Measurements from ENCODE around the gene MBD2.
"Not testable (repeated sequence)": the region's sequence is repeated elsewhere in the genome, so short reads cannot be mapped to it uniquely, and the experiment has no call there.

Gene MBD2

DNA sequence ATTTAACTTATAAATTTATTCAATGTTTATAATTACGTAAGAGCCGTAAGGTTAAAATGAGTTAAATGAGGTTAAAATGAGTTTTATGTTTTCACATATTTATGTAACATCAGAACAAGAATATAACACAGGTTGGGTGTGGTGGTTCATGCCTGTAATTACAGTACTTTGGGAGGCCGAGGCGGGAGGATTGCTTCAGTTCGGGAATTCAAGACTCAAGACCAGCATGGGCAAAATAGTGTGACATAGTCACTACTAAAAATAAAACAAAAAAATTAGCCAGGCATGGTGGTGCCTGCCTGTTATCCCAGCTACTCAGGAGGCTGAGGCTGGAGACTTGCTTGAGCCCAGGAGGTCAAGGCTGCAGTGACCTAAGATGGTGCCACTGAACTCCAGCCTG lies 9.3 kb upstream of the MBD2 start:
- no peak for DNase-seq

DNA sequence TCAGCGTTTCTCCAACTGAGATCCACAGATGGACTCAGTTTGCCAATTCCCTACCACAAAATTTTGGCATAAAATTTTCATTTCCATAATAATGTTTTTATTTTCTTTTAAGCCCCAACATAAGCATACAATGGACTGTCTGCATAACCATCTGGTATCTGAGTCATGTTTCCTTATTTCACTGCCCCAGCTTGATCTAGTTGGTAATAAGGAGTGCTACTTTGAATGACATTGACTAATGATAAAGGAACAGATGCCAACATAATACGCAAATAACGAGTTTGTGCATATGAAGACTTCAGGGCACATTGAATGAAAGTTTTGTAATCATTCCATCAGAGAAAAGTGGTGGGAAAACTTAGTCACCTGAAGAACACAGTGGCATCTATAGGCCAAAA lies 8.8 kb upstream of the MBD2 start:
- no peak for DNase-seq

DNA sequence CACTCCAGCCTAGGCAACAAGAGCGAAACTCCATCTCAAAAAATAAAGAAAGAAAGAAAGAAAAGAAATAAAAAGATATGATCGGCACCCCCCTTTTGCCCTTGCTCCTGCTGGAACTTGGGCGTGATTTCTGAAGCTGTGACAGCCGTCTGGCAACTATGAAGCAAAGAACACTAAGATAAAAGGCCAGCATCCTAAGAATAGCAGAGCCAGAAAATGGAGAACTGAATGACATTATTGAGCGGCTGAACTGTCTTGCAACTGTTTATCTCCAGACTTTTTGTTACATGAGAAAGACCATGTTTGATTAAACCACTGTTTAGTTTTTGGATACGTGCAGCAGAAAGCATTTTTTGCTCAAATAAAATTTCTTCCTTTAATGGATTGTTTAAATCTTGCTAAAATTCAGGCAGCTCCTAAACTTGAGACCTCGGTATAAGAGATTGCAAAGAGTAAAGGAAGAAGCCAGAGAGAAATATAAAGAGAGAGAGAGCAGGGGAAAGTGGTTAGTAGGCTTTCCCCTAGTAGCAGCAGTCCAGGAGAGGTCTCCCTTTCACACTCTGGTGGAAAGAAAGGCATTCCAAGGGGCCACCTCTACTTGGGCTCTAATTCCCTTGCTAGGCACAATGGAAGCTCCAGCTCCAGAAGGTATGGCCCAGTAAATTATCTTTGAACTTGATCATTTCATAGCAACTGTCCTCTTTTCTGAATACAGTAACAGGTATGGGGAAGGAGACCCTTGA lies 8.2 kb upstream of the MBD2 start:
- no peak for DNase-seq

DNA sequence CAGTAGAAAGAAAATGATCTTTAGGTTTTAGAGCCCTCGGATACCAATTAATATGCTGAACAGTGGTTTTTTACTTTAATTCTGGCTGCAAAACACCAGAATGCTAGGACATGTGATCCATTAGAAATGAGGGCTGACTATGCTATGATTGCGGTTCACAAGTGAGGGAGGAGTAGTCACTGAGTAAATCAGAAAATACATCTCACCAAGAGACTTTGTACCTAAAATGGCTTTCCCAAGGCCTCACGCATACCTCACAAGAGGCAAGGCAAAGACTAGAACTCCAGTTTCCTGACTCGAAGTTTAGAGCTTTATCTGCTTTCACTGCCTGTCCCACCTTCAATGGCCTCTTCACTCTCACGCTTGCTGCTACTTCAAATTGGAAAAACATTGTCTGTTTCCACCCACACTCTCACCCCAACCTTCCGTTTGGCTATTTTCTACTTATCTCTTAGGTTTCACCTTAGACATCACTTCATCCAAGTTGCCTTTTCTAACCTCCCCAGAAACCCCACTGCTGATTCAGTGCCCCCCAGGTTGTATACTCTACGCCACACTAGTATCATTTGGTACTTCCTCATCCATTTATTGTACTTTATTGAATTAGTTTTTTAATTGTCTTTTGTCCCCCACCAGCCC lies 5.1 kb upstream of the MBD2 start:
- DNase-seq: no peak

DNA sequence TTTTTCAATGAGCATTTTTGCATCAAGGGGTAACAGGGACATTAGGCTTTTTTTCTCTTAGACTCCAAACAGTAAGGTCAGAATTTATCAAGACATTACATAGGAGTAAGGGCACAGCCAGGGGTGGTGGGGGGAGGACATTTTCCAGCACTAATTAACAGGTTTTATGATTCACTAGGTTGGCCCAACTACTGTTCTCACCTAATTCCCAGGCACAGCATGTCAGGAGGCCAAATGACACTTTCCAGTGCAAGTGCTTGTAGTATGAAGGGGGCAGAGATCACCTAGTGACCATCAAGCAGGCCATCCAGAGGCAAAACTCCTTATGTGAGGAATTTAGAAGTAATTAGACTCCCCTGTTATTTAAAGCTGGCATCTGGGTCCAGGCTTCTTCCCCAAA lies 3.9 kb upstream of the MBD2 start:
- DNase-seq: no peak

DNA sequence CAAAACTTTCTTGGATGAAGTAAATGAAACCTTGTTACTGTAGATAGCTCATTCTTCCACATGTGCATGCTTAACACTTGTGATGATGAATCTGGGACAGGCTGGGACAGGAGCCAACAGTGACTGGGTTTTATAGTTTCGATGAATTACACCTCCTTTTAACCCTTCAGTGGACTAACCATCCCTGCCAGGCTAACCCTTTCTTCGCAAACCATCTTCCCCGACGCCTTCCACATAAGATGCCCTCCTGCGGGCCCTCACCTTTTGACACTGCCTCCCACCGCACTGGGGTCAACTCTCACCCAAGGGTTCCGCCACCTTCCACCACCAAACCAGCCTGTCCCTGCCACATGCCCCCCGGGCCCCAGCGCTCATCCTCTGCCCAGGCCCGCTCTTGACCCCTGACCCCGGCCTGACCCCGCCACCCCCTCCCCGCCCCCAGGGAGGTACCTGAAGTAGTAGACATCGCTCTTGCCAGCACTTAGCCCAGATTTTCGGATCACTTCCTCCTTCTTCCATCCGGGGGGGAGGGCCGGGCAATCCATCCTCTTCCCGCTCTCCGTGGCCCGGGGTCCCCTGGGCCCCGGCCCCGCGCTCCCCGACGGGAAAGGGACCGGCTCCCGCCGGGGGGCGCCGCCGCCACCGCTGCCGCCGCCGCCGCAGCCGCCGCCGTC lies 764 bp downstream of the MBD2 start:
- peak in 1 of 2 experiments; percentile 48 for DNase-seq

DNA sequence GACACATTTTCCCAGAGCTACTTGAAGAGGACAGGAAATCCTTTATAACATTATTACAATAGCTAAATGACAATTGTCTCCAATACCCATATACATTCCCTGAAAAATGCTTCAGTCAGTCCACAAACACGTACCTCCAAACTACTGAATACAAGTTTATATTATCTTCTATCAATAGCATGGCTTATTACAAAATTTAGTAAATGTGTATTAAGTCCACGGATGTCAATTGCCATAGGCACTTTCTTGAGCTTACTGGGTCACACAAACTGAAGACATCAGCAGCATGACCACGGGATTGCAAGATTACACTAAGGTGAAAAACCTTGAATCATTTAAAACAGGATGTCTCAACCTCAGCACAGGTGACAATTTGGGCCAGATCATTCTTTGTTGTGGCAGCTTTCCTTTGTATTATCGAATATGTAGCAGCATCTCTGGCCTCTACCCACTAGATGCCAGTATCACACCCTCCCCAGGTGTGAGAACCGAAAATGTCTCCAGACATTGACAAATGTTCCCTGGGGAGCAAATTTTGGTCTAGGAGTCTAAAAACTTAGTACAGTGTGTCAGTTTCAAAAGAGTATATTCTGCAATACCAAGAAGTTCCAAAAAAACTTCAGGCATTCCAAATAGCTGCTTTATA lies 1.4 kb downstream of the MBD2 start:
- peak in 1 of 2 experiments; percentile 48 for DNase-seq

DNA sequence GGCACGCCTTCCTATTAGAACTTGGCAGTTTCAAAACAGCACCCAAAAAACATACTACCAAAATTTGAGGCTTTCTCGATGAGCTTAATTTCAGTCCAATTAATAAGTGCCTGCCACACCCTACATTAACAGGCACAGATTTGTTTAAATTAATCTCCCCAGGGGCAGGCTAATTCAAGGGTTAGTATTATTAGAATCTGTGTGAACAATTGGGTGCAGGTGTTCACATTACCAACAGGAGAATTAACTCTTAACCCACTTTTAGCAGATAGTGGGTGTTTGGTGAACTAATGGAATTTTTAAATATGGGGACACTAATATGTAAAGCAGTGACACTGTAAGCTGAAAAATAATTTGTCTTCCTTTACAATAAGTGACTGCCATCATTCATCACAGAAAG lies 4.1 kb downstream of the MBD2 start:
- no peak for DNase-seq

DNA sequence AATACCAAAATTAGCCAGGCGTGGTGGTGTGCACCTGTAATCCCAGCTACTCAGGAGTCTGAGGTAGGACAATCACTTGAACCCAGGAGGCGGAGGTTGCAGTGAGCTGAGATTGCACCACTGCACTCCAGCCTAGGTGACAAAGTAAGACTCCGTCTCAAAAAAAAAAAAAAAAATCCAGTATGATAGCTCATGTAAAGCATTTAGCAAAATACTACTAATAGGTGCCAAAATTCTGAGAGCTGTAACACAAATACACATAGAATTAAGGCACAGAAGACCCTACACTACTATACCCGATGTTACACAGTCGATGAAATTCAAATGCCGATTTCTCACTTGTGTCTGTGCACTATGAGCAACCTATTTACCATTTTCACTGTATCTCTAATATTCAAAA lies 5.7 kb downstream of the MBD2 start:
- not testable (repeated sequence) for DNase-seq

DNA sequence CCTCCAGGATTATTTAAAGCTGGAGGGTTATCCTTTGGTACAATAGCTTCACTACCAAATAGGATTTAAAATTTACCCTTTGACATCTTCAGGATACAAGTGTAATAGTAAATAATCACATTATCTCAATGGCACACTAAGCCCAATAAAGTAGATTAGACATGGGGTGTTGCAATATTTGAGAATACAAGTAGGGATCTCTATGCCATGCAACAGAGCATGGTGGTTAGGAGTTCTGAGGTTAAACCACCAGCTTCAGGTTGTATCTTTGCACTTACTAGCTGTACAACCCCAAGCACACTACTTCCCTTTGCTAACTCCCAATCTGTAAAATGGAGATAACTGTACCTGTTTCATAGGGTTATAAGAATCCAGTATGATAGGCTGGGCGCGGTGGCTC lies 6.2 kb downstream of the MBD2 start:
- DNase-seq: no peak

DNA sequence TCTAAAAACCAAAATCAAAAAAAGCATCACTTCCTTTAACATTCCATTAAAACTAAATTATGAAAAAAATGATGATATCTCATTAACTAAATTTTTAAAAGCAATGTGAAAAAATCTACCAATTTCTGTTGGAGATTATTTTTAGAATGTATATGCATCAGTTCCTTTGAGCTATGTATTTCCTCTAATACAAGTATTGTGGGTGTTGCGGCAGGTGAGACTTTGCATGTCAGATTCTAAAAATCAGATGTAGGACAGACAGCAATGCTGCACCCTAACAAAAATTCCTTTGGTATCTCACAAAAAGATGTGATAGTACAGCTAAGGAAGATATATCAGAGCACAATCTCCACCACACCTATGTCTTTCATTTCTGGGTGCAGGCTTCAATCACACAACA lies 6.8 kb downstream of the MBD2 start:
- no peak for DNase-seq

DNA sequence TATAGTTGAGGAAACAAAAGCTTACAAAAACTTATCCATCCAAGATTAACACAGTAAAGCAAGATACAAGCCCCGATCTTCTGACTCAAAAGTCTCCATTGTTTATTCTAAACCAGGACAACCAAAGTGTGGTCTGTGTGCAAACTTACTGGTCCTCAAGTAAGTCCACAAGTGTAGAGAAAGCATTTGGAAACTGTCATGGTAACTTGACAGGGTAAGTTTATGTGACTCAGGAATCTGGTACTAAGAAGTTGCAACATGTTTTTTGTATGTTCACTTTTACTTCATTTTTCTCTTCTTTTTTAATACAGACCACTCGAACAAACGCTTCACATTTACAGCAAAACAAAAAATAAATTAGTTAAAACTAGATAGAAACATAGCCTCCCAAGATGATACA lies 9.4 kb downstream of the MBD2 start:
- DNase-seq: no peak

DNA sequence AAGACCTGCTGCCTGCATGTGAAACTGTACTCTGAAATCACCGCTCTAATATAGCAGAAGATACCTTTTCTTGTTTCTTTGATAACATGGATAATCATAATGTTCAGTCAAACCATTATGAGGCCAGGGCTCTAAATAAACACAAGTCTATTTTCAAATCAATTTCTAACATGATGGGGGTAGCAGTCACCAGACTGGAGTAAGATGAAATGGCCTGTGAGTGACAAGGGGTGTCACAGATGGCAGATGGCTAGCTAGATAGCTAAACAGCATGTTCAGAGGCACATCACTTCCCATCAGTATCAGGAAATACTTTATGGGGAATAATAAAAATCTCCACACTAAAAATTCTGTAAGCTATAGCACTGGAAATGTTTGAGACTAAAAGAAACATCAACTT lies 14.0 kb downstream of the MBD2 start:
- DNase-seq: no peak

DNA sequence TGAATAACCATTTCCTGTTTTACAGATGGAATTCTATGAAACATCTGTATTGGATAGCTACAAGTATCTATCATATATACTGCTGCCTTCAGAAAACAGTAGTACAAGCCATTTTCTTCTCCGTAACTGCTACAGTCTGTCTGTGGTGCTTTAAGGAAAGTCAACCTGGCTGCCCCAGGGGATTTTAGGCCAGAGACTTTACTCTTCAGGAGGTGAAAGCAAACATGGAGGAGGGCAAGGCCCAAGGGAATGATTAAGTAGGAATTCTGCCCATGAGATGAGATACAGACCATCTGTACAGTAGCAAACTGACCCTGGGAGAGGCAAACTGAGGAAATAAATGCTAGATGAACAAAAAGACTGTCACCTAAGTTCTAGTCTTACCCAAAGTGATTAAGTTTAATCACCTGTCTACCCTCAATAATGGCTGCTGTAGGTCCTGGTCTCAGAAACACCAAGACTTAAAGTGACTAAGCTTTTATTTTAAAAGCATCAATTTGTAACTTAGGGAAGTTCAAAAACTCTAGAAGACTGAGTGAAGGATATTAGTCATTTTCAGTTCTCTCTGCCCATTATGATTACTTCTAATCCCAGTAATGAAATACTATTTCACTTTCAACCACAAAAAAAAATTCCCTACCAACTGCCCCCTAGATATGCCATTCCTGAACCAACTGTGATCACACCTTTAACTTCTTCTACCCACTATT lies 14.8 kb downstream of the MBD2 start:
- no peak for DNase-seq

DNA sequence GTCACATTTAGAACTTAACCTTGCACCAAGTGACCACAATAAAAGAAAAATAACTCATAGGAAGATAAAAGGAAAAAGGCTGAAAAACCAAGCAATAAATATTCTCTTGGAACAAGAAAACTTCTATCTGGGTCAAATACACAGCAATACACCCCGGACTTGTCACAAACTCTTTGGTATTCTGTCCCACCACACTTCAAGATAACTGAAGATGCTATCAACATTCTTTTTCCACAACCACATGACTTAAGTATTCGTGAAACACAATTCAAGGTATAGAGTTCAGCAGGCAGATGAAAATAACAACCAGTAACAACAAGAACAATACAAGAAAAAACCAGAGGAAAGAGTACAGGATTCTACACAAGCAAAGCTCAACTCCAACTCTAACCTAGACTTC lies 18.0 kb downstream of the MBD2 start:
- DNase-seq: no peak

DNA sequence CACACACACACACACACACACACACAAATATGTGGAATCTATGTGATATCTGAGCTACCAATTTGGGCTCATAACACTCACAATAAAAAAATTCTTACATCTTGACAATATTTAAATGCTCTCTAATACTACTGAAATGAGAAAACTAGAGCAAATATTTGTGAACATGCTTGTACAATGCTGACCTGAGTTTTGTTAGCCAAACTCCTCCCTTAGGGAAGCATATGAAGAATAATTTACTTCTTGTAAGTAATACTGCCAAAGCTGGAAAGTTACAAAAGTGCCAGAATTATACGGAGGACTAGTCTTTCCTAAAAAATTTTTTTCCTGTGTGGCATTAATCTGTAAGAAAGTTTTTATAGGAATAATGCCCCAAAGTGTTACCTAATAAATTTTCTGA lies 18.5 kb downstream of the MBD2 start:
- DNase-seq: no peak

DNA sequence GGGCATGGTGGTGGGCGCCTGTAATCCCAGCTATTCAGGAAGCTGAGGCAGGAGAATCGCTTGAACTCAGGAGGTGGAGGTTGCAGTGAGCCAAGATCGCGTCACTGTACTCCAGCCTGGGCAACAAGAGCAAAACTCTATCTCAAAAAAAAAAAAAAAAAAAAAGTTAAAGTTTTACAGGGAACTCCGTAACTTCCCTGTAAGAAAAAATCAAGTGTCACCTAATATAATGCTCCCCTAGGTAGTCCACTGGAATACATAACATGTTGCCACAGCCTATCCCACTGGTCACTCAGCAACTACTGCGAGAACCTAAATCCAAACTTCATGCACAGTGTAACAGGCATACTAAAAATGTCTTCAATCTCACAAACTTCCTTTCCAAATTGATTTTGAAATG lies 19.0 kb downstream of the MBD2 start:
- not testable (repeated sequence) for DNase-seq

DNA sequence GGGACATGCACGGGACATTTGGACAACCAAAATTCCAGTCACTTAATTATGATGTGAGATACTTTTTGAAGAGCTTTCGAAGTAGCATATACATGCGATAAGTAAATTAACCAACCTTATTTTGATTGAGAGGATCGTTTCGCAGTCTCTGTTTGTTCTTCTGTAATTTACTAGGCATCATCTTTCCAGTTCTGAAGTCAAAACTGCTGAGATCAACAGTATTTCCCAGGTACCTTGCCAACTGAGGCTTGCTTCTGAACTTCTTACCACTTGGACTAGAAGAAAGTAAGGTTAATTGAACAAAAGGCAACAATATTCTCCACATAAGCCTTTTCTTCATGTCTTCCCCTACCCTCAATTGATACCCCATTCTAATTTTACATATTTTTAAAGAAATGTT lies 19.6 kb downstream of the MBD2 start:
- DNase-seq: no peak

DNA sequence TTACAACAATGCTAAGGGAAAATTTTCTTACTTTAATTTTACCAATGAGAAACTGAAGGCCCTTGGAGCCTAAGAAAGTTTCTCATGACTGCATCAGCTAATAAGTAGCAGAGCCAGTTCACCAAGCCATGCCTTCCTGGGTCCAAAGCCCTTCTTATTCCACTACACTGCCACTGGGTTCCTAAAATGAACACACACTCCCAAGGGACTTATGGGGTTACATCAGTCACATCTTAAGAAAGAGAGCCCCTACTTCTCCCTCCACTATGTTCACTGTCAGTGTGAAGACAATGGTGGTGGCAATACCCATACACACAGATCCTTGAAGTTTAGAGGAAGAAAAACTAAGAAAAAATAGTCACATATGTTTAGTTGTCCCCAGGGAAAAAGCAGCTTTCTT lies 20.6 kb downstream of the MBD2 start:
- no peak for DNase-seq

DNA sequence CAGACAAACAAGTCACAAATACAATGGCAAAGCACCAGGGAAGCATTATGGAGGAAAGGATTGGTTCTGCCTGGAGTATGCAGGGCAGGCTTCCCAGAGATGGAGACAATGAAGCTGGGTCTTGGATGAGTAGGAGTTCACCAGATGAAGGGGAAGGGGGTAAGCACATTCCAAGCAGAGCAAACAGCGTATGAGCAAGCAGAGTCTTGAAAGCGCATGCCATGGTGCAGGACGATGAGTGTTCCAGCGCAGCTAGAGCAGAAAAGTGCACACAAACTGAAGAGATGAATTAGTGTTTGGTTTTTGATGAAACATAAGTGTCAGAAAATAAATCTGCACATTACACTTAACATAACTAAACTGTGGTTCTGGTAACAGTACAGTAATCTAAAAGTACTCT lies 21.6 kb downstream of the MBD2 start:
- no peak for DNase-seq

DNA sequence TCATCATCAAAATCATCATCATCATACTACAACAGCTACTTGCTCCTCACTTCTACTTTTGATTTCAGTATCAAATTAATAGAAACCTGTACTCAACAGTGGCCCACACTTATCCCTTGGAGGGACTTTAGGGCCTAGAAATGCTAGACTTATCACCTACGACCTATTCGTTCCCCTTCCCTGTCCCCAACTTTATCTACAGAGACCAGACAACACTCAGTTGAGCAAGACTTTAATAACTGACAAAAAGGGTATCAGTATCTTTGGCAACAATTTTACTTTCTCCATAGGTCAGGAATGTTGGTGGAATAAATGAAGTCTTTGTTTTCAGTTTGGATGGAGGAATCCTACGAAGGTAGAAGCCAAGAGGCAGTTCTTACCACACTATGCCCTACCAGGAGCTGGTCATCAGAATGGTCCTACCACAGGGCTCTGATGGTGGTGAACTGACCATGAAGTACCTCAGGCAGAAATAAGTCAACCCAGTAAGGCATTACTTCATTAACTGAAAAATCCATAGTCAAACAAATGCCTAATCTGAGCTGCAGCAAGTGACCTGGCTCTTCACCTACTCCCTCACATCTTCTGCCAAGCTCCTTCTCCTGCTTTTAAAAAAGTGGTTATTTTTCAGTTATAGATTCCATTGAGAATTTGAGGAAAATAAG lies 26.6 kb downstream of the MBD2 start:
- no peak for DNase-seq

DNA sequence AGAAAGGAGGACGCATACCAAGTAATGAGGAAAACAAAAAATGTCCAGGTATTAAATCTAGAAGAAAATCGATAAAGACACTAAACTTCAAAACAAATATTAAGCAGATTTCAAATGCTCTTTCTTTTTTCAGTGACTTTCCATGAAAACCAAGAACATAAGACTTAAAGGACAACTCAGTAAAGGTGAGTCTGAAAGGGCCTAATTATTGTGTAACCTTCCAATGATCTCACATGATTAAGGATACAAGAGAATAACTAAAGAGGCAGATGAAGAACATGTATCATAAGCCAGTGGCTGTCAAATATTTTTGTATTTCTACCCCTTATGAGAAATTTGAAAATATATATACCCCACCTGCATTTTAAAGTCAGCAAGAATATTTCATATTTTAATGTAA lies 30.7 kb downstream of the MBD2 start:
- DNase-seq: no peak

DNA sequence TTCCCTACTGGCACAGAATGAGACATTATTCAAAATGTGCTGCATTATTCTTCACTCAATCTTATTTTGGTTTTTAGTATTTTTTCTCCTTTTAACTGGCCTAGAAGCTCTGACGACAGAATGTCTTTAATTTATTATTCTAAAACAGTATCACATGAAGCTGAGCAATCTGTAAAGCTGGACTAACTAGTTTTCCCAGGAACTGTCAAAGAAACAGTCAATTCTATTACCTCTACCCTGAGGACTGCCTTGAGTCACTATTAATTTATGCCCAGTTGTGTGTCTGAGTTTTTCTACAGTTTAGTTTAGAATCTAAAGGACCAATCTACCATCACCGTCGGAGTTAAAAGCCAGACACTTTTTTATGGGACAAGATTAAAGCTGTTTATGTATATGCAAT lies 31.6 kb downstream of the MBD2 start:
- DNase-seq: no peak

Measured in NCI-H187 (cell line).